Stimulated activated naive CD8-positive, alpha-beta T cell treated with anti-CD3 and anti-CD28 coated beads, Interleukin-15, Interleukin-2, amounts not matched to agents 100 ng/mL and 50 ng/mL, for 24 hours (primary cell): ENCODE results near the gene MICAL3.
"Not testable (repeated sequence)": the region's sequence is repeated elsewhere in the genome, so short reads cannot be mapped to it uniquely, and the experiment has no call there.

Experiments used
- H3K27ac Mint-ChIP-seq: one replicate; pipeline ENCODE4 v1.8.0; 2021; ENCODE audit warnings: mild to moderate bottlenecking, mixed read lengths
- H3K27me3 Mint-ChIP-seq: one replicate; pipeline ENCODE4 v1.8.0; 2021; ENCODE audit warnings: mixed read lengths
- H3K36me3 Mint-ChIP-seq: one replicate; pipeline ENCODE4 v1.8.0; 2021; ENCODE audit warnings: low read depth, mixed read lengths
- H3K4me1 Mint-ChIP-seq: one replicate; pipeline ENCODE4 v1.8.0; 2021; ENCODE audit warnings: low read depth, mixed read lengths
- H3K4me3 Mint-ChIP-seq: one replicate; pipeline ENCODE4 v1.8.0; 2021; ENCODE audit warnings: mild to moderate bottlenecking, mixed read lengths
- H3K9me3 Mint-ChIP-seq: one replicate; pipeline ENCODE4 v1.8.0; 2021; ENCODE audit warnings: mixed read lengths

The MICAL3 gene

DNA sequence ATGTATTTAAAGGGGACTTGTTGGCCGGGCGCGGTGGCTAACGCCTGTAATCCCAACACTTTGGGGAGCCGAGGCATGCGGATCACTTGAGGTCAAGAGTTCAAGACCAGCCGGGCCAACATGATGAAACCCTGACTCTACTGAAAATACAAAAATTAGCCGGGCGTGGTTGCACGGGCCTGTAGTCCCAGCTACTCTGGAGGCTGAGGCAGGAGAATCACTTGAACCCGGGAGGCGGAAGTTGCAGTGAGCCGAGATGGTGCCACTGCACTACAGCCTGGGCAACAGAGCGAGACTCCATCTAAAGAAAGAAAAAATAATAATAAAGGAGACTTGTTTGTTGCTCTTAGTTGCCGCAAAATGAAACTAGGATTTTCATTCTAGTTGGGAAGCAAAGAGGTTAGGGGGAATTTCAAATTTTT is 22.5 kb downstream of the MICAL3 start:
- Mint-ChIP-seq H3K27ac (peak overlapping the region; percentile 99), H3K4me3 (peak overlapping the region; percentile 95), H3K4me1 (peaks cover 61% of the 10 kb centered on the region)
- not testable (repeated sequence) for H3K27me3 Mint-ChIP-seq, H3K9me3 Mint-ChIP-seq, H3K36me3 Mint-ChIP-seq

DNA sequence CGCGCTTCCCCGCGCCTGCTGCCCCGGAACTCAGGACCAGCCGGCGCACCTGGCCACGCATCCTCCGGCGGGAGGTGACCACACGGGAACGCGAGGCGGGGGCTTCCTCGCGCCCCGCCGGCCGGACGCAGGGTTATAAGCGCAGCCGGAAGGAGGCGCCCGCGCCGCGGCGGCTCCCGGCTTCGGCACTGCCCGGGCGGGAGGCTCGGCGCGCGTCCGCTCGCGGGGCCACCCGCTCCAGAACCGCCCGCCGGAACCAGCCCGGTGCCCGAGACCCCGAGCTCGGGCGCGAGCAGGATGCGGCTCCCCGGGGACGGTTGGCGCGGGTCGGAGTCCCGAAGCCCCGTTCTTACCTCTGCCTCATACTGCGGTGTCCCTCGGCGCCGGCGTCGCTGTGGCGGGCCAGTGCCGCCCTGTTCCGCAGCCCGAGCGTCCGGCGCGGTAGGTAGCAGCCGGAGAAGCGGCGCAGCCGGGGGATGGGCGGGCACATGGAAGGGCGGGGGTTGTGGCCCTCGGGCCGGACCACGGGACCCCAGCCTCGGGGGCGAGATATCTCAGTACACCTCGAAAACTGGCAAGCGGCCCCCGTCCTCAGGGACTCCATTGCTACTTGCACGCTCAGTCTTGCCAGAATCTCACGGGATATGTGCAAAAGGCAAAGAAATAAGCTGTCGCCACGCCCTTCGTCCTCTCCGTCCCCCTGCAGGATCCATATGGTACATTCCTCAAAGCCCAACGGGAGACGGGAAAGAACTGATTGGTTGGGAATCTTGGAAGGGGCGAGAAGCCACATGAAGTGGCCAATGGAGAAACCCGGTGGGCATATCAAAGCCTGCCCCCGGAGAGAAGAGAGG is 23.1 kb downstream of the MICAL3 start:
- H3K9me3 Mint-ChIP-seq, result no peaks in the 10 kb centered on the region
- H3K4me1 Mint-ChIP-seq, result peaks cover 67% of the 10 kb centered on the region
- H3K4me3 Mint-ChIP-seq, result peak overlapping the region; percentile 95
- H3K27me3 Mint-ChIP-seq, result peaks cover 4% of the 10 kb centered on the region
- H3K36me3 Mint-ChIP-seq, result peaks cover 7% of the 10 kb centered on the region
- H3K27ac Mint-ChIP-seq, result peak overlapping the region; percentile 99

DNA sequence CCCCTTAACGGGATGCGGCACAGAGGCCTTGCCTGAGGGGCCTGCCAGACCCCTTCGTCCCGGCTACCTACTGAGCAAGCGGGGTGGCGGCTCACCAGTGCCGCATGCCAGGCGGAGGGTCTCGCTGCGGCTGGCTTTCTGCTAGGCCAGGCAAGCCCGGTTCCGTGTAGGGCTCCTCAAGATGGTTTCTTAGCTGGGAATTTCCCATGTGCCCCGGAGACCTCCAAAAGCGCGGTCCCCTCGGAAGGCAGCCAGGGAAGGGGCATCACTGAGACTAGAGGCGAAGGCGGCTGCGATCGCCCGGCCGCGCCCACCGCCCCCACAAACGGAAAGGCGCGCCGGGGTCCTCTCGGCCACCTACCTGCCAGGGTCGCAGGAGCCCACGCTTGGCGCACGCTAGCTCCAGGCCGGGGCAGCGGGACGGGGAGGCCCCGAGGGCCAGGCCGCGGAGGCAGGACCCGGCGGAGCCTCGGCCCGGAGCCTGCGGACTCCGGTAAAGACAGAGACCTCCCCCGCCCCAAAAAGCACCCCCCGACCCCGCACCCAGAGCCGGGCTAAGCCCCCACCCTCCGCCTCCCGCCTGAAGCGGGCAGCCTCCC is 23.8 kb downstream of the MICAL3 start:
- Mint-ChIP-seq H3K36me3 (peaks cover 7% of the 10 kb centered on the region), H3K27me3 (peaks cover 4% of the 10 kb centered on the region)

DNA sequence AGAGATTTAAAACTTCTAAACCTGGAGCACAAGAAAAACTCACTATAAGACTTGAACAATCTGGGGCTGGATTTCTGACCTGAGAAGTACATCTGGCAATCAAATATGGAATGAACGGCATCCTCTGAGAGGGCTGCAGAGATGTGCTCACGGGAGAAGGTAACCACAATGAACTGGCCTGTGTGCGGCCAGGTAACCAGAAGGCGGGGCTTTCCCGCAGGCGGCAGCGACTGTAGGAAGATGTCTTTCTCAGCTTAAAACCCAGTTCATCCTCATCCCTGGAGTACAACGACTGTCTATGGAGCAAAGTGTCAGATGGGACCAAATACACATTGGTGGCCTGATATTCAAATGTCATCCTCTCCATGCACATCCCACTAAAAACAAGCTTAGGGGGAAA is 24.5 kb downstream of the MICAL3 start:
- no peaks in the 10 kb centered on the region for H3K9me3 Mint-ChIP-seq
- H3K4me3 Mint-ChIP-seq, result peak overlapping the region; percentile 88
- H3K4me1 Mint-ChIP-seq, result peaks cover 75% of the 10 kb centered on the region
- peak overlapping the region; percentile 60 for H3K27ac Mint-ChIP-seq
- peaks cover 7% of the 10 kb centered on the region for H3K36me3 Mint-ChIP-seq
- peaks cover 4% of the 10 kb centered on the region for H3K27me3 Mint-ChIP-seq

More for the DNA sequence above, 23.8 kb downstream of the MICAL3 start:
- H3K27ac Mint-ChIP-seq, result peak overlapping the region; percentile 26
- peak overlapping the region; percentile 88 for H3K4me3 Mint-ChIP-seq
- no peaks in the 10 kb centered on the region for H3K9me3 Mint-ChIP-seq
- peaks cover 74% of the 10 kb centered on the region for H3K4me1 Mint-ChIP-seq

DNA sequence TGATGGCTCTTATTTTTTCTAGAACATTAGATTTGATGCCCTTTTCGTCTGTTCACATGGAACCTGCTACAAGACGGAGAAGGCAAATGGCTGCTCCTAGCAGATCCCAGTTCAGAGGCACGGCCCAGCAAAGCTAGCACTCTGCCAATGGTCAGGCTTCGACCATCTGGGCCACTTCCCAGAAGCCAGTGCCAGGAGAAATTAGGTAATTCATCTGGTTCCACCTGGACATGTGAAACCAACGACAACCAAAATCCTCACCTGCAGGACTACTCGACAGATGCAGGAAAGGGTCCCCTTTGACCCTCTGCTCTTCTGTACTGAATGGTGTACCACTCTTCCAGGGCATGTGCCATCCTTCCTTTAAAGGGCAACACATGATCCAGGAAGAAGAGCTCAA is 25.4 kb downstream of the MICAL3 start:
- H3K27ac Mint-ChIP-seq, result no peak overlapping the region
- peaks cover 81% of the 10 kb centered on the region for H3K4me1 Mint-ChIP-seq
- peaks cover 4% of the 10 kb centered on the region for H3K27me3 Mint-ChIP-seq
- no peaks in the 10 kb centered on the region for H3K9me3 Mint-ChIP-seq
- H3K4me3 Mint-ChIP-seq, result peak overlapping the region; percentile 6
- peaks cover 7% of the 10 kb centered on the region for H3K36me3 Mint-ChIP-seq

DNA sequence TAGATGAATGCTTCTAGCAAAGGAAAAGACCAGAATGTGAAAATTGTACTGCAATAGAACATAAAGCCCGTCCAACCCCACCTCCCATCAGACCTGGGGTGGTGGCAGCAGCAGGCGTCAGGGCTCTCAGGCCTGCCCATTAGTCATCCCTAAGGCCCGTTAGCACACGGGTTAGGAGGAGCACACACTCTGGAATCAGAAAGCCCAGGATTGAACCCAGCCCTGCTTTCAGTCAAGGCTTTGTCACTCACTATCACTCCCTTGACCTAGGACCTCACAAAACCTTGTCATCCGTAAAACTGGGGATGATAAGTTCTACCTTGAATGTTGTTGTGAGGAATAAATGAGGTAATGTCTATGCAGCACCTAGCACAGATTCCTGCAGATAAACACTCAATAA is 26.9 kb downstream of the MICAL3 start:
- peaks cover 7% of the 10 kb centered on the region for H3K36me3 Mint-ChIP-seq
- H3K27me3 Mint-ChIP-seq, result no peaks in the 10 kb centered on the region
- H3K4me1 Mint-ChIP-seq, result peaks cover 74% of the 10 kb centered on the region
- H3K4me3 Mint-ChIP-seq, result peak overlapping the region; percentile 14
- no peaks in the 10 kb centered on the region for H3K9me3 Mint-ChIP-seq
- H3K27ac Mint-ChIP-seq, result peak overlapping the region; percentile 69

DNA sequence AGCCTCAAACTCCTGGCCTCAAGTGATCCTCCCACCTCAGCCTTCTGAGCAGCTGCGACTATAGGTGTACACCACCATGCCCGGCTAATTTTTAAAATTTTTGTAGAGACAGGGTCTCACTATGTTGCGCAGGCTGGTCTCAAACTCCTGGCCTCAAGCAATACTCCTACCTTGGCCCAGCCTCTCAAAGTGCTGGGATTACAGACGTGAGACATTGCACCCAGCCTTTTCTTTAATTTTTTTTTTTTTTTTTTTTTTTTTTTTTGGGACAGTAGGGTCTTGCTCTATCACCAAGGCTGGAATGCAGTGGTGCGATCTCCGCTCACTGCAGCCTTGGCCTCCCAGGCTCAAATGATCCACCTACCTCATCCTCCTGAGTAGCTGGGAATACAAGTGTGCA is 29.1 kb downstream of the MICAL3 start:
- not testable (repeated sequence) for H3K36me3 Mint-ChIP-seq, H3K4me3 Mint-ChIP-seq, H3K27ac Mint-ChIP-seq, H3K9me3 Mint-ChIP-seq, H3K27me3 Mint-ChIP-seq
- peaks cover 71% of the 10 kb centered on the region for H3K4me1 Mint-ChIP-seq

DNA sequence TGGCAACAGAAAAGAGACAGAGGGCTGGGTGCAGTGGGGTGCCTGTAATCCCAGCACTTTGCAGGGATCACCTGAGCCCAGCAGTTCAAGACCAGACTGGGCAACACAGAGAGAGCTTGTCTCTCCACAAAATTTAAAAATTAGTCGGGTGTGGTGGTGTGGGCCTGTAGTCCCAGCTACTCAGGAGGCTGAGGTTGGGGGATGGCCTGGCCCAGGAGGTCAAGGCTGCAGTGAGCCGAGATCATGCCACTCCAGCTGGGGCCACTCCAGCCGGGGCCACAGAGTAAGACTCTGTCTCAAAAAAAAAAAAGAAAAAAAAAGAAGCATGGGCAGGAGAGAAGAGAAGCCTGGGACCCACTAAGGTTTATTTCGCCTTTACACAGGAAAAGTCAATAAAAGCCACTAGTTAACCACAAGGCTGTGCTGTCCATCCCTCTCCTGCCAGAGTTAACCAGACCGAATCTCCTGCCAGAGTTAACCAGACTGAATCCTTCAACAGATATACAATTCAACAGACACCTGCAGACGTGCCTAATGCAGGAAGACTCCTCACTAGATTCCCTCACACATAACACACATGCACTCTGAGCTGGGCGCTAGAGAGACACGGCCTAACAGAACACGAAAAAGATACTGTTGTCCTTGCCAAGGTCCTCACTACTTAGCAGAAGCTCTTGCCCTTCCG is 29.8 kb downstream of the MICAL3 start:
- Mint-ChIP-seq H3K27me3 (no peaks in the 10 kb centered on the region), H3K9me3 (no peaks in the 10 kb centered on the region), H3K4me1 (peaks cover 69% of the 10 kb centered on the region), H3K4me3 (no peak overlapping the region), H3K27ac (peak overlapping the region; percentile 49), H3K36me3 (no peaks in the 10 kb centered on the region)

DNA sequence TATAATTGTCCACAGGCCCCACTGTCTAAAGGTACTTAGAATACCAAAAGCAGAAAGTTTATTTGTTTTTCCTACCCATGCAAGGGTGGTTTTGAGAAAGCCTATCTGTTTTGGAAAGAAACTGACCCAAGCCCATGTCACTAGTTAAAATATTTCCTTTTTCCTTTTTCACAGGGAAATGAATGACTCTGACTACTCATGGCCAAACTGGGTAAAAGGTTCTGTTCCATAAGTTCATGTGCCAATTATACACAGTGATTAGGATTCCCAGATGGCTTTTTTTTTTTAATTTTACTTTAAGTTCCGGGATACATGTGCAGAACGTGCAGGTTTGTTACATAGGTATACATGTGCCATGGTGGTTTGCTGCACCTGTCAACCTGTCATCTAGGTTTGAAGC is 31.4 kb downstream of the MICAL3 start:
- H3K9me3 Mint-ChIP-seq, H3K4me3 Mint-ChIP-seq, H3K27me3 Mint-ChIP-seq, H3K36me3 Mint-ChIP-seq, H3K27ac Mint-ChIP-seq: not testable (repeated sequence)
- H3K4me1 Mint-ChIP-seq, result peaks cover 67% of the 10 kb centered on the region

DNA sequence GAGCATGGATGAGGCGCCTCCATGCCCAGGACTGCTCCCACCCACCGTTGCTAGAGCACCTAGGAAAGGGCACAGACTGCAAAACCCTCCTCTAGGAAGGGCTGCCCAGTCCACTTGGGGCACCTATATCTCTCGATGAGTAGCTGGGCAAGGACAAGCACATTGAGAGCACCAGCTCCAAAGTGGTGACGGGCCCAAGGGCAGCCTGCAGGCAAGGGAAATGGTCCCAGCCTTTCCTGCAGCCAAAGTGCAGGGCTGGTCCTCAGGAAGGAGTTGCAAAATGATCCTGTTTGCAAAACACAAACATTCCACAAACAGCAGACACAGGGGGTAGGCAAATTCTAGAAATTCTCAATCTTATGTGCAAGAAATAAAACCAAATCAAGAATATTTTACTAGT is 32.4 kb downstream of the MICAL3 start:
- not testable (repeated sequence) for H3K27me3 Mint-ChIP-seq, H3K9me3 Mint-ChIP-seq, H3K4me3 Mint-ChIP-seq, H3K27ac Mint-ChIP-seq, H3K36me3 Mint-ChIP-seq
- H3K4me1 Mint-ChIP-seq, result peaks cover 66% of the 10 kb centered on the region

DNA sequence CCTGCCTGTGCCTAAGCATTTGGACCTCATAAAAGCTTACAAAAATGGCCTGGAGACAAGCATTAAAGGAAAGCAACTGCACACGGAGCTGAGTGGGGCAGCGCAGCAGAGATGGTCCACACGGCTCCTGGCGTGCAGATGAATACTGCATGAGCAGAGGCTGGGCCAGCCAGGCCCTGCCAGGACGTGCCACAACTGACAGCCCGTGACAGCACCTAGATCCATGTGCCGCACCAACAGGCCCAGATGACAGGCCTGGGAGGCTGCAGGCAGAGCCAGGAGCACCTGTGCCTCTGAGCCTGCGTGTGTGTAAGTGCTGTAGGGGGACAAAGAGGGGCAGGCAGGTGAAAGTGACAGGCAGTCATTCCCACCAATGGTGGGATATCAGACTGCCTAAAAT is 33.4 kb downstream of the MICAL3 start:
- H3K27ac Mint-ChIP-seq, result no peak overlapping the region
- no peaks in the 10 kb centered on the region for H3K27me3 Mint-ChIP-seq
- H3K4me3 Mint-ChIP-seq, result no peak overlapping the region
- H3K9me3 Mint-ChIP-seq, result no peaks in the 10 kb centered on the region
- peaks cover 58% of the 10 kb centered on the region for H3K4me1 Mint-ChIP-seq
- H3K36me3 Mint-ChIP-seq, result no peaks in the 10 kb centered on the region

DNA sequence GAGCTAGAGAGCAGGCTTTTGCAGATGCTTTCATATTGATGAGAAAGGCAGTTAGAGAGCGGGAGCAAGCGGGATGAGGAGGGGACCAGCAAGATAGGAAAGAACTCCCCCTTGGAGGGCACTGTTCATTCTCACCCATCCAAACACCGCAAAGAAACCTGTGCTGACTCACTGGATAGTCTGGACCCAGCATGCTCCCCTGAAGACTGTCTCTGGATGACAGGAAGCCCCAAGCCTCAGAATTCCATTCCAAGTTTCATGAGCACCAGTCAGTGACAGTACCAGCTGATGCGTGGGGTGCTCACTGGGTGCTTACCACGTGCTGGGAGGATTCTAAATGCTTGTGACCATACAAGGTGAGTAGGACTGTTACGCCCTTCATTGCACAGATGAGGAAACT is 34.2 kb downstream of the MICAL3 start:
- no peaks in the 10 kb centered on the region for H3K9me3 Mint-ChIP-seq
- H3K36me3 Mint-ChIP-seq, result no peaks in the 10 kb centered on the region
- peaks cover 58% of the 10 kb centered on the region for H3K4me1 Mint-ChIP-seq
- no peaks in the 10 kb centered on the region for H3K27me3 Mint-ChIP-seq
- peak overlapping the region; percentile 21 for H3K27ac Mint-ChIP-seq
- H3K4me3 Mint-ChIP-seq, result no peak overlapping the region

DNA sequence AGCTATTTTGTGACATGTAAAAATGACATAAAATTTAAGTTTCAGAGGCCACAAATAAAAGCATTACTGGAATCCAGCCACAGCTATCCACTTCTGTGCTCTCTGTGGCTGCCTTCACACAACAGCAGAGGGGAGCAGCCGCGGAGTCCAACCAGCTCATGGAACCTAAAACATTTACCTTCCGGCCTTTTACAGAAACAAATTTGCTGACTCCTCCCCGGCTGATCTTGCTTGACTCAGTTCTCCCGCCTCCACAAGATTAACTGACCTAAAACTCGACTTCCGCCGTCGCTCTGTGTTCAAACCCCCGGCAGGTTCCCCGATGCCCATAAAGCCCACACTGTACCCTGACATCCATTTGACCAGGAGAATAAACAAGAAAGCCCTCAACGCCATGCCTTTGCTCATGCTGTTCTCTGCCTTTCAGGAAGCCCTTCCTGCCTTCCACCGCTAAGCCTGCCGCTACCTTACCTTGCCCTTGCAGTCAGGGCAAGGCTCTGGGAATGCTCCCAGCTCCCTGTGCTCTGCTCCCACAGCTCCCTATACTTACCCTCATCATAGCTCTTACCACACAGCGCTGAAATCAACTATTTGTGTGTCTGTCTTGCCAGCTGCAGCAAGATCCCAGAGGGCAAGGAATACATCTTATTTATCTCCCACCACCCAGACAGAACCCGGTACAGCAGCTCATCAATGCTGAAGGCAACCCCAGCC is 35.4 kb downstream of the MICAL3 start:
- no peaks in the 10 kb centered on the region for H3K36me3 Mint-ChIP-seq
- H3K4me1 Mint-ChIP-seq, result peaks cover 56% of the 10 kb centered on the region
- no peak overlapping the region for H3K4me3 Mint-ChIP-seq
- H3K27ac Mint-ChIP-seq, result no peak overlapping the region
- H3K27me3 Mint-ChIP-seq, result no peaks in the 10 kb centered on the region
- no peaks in the 10 kb centered on the region for H3K9me3 Mint-ChIP-seq

DNA sequence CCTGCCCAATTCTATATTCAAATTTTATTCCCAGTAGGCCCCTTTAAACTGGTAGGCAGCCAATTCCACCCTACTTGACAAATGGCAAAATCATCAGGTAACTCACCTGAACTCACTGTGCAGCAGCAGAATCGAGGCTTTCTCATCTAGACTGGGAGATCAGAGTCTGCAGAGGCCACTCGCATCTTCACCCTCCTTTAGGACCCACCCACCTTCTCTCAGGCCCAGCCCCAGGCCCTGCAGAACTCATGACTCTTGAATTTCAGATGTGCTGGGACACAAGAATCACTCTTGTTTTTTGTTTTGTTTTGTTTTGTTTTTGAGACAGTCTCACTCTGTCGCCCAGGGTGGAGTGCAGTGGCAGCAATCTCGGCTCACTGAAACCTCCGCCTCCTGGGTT is 38.8 kb downstream of the MICAL3 start:
- H3K27ac Mint-ChIP-seq, result peak overlapping the region; percentile 21
- peaks cover 68% of the 10 kb centered on the region for H3K4me1 Mint-ChIP-seq

DNA sequence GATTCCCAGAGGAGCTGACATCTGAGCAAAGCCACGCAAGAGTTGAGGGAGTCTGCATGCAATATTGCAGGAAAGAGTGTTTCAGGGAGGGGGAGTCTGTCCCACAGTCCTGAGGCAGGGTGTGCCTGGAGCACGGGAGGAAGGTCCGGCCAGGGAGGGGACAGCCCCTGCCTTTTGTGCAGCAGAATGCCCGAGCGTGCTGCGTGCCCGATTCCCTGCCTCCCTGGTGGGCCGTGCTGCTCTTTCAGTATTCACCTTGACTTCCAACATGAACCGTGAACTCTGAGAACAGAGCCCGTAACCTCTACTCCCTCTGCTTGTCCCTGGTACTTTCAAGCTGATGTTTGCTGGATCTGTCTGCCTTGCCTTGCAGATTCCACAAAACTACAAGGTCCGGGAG is 39.3 kb downstream of the MICAL3 start:
- H3K27me3 Mint-ChIP-seq, H3K36me3 Mint-ChIP-seq, H3K9me3 Mint-ChIP-seq, H3K4me3 Mint-ChIP-seq, H3K27ac Mint-ChIP-seq: not testable (repeated sequence)
- H3K4me1 Mint-ChIP-seq, result peaks cover 68% of the 10 kb centered on the region

More for the DNA sequence above, 38.8 kb downstream of the MICAL3 start:
- no peaks in the 10 kb centered on the region for H3K27me3 Mint-ChIP-seq
- no peaks in the 10 kb centered on the region for H3K9me3 Mint-ChIP-seq
- no peak overlapping the region for H3K4me3 Mint-ChIP-seq
- no peaks in the 10 kb centered on the region for H3K36me3 Mint-ChIP-seq
